Fibroblast of skin of left biceps (primary cell): ENCODE data around the gene BTBD6.

Experiments used
- DNase-seq, 2 experiments: peaks; one replicate each; pipeline ENCODE4 v3.0.0-alpha.2; 2013; ENCODE audit warnings: low read depth in 2 of 2

The BTBD6 gene

DNA sequence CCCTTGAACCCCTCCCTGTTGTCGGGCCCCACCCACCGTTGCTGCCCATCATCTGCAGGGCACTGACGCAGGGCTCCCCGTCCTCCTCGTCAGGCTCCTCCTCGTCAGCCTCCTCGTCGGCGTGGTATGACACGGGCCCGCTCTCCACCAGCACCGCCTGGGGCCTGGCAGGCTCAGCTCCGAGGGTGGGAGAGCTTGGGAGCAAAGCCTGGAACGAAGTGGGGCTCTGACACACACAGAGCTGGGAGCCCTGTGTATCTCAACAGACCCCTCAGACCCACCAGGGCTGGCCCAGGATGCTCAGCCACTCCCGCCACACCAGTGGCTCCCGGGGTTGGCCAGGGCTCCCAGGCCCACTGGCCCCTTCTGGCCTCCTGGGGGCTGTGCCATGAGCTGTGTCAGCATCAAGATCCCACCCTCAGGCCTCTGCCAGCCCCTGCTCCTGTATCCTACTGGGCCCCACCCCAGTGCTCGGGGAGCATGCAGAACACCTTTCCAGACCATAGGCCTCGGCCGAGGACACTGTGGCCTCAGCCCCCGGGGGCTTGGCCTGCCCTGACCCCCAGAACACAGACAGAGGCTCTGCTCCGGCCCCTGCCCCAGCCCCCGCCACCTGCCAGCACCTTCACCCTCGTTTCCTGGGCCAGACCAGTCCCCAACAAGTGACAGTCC is 37.1 kb upstream of the BTBD6 start:
- no peak for DNase-seq

- no peak for DNase-seq
Measured at GRCh38 chr14:105211758-105212089, 36.6 kb upstream of the BTBD6 start.

- no peak for DNase-seq
Measured at GRCh38 chr14:105212541-105213300, 35.6 kb upstream of the BTBD6 start.

DNA sequence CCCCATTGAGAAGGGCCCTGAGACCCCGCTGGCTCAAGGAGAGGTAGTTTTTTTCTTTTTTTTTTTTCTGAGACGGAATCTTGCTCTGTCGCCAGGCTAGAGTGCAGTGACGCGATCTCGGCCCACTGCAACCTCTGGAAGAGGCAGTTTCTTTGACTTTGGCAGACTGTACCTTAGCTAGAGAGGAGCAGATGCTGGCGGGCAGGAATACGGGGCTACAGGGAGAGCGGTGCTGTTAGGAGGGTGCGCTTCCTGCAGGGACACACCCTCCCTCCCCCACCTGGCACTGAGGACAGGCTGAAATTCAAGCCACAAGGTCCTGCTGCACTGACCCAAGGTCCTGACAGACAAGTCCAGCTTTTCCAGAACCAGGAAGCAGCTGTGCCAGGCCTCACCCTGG is 35.0 kb upstream of the BTBD6 start:
- no peak for DNase-seq

GRCh38 chr14:105214324-105214915 is 33.9 kb upstream of the BTBD6 start:
- DNase-seq, result no peak

- no peak for DNase-seq
Measured at GRCh38 chr14:105215602-105216001, 32.7 kb upstream of the BTBD6 start.

DNA sequence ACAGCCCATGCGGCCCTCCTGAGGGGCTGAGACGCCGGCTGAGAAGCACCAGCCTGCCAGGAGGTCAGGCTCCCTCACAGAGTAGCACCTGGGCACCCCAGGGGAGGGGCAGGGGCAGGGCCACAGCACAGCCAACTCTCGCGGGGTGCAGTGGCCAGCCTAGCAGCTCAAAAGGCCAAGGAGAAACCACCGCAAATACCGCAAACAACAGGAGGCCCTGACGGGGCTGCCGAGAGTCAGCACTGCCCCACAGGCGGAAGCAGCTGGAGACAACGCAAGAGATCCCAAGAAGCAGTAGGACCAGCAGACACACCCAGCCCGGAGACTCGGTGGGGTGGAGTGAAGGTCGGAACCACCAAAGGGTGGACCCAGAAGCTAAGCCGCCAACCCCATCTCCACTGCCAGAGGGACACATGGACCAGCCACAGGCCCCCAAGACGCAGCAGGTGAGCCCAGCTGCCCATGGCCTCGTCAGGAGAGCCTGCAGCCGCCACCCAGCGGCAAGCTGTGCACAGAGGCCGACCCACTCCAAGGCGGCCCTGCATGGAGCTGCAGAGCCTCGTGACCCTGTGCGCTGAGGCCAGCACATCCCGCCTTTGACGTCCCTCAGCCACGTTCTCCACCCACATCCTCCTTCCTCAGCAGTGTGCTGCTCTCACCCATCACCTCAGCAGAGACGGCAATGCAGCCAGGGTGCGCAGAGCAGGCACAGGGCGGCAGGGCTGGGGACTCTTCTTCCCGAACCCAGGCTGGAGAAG is 31.7 kb upstream of the BTBD6 start:
- no peak for DNase-seq

- no peak for DNase-seq
Measured at GRCh38 chr14:105217774-105218173, 30.6 kb upstream of the BTBD6 start.

- DNase-seq, result no peak
Measured at GRCh38 chr14:105218611-105219010, 29.7 kb upstream of the BTBD6 start.

- DNase-seq, result no peak
Measured at GRCh38 chr14:105219043-105219612, 29.2 kb upstream of the BTBD6 start.

DNA sequence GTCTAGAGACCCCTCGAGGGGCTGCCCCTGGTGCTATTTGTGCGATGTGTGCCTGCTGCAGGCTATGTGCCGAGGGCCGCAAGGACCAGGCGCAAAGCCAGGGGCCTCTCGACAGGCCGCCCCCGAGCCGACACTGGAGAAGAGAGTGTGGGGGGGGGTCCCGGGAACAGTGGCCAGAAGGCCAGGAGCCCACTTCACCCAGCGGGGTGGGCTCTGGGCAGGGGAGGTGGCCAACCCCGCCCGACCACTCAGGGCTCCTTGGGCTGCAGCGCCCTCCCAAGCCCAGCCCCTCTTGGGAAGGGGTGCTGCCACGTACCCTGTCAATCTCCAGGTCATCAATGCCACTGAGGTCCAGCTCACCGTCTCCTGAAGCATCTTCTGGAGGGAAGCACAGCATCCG is 28.6 kb upstream of the BTBD6 start:
- no peak for DNase-seq

- no peak for DNase-seq
Measured at GRCh38 chr14:105220699-105221597, 27.4 kb upstream of the BTBD6 start.

DNA sequence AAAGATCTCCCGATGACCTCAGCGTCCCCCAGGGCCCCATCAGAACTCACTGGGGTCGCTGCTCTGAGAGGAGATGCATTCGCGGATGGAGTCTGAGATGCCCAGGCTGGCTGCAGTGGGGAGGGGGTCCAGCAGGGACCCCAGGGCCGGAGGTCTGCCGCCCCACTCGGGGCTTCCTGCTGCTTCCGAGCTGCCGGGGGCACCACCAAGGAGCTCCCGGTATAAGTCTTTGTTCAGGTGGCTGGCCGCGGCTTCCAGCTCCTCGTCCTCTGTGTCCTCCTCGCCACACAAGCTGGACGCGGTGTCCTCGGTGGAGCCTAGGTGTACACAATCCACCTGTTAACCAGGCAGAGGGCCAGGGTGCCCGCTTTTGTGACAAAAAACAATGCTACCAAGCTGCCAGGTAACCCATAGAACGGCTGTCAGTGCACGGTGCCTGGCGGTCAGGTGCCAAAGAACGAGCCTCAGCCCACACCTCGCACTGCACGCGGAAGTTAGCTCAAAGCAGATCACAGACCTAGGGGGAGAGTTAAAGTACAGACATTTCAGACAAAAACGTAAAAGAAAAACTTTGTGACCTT is 26.6 kb upstream of the BTBD6 start:
- DNase-seq, result no peak

GRCh38 chr14:105223260-105223659 is 25.1 kb upstream of the BTBD6 start:
- no peak for DNase-seq

DNA sequence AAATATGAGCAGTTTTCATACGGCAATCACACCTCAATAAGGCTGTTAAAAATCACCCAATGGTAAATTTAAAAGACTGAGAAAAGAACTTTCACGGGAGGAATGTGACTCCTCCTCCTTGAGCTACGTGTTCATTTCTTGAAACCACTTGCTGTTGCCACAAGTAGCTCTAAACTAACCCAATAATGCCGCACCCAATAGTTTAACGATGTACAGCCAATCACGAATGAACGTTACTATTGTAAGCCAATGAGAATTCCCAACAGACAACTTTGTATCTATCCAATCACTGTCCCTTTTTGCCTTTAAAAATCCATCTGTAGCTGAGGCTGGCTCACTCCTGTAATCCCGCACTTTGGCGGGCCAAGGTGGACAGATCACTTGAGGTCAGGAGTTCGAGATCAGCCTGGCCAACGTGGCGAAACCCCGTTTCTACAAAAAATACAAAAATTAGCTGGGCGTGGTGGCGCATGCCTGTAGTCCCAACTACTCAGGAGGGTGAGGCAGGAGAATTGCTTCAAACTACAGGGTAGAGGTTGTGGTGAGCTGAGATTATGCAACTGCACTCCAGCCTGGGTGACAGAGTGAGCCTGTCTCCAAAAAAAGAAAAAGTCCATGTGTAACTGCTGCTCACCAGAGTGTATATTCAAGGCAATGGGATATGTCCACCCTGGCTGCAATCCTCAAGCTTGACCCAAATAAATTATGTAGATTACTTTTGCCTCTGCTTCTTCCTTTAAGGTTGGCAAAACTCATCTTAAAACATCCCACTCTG is 24.4 kb upstream of the BTBD6 start:
- no peak for DNase-seq

DNA sequence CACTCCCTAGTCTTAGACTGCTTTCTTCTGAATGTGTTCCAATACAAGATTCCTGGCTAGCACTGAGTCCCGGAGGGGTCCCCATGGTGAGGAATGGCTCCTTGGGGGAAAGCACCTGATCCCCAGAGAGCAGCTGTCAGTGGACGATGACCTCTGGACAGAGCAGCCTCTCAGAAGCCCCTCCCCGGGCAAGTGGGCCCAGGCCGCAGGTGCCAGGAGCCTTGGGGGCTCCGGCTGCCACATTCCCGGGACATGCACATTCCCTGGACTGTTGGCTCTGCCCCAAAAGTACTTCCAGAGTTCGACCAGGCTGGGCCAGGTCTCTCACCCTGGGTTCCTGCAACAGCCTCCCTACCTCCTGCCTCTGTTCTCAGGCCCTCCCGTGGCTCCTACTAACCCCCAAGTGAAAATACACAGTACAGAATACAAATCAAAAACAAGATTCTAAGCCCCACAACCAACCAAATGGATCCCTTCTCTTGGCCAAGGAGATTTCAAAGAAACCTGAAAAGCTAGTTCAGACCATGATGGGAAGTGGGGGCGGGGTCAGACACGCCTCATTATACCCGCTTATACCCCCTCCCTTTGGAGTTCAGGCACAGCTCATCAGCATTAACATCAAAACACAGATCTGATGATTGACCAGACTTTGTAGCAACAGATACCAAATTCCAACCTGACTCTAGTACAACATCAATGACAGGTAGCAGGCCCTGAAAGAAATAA is 23.3 kb upstream of the BTBD6 start:
- no peak for DNase-seq

DNA sequence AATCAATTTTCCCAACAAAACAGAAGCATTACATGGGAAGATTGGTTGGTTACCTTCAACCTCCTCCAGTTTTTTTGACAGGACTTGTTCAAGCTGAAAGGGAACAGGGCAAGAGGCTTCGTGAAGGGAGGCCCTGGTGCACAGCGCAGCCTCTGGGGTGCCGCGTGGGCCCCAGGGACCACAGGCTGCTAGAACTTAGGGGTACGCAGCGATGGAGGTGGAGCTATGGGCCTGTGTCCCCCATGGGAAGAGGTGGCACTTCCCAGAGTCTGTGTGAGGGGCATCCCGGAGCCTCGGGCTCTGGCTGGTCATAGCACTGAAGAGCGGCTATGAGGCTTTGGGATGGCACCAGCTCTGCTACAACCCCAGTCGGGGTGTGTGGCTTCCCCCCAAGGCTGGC is 22.1 kb upstream of the BTBD6 start:
- DNase-seq, result no peak

DNA sequence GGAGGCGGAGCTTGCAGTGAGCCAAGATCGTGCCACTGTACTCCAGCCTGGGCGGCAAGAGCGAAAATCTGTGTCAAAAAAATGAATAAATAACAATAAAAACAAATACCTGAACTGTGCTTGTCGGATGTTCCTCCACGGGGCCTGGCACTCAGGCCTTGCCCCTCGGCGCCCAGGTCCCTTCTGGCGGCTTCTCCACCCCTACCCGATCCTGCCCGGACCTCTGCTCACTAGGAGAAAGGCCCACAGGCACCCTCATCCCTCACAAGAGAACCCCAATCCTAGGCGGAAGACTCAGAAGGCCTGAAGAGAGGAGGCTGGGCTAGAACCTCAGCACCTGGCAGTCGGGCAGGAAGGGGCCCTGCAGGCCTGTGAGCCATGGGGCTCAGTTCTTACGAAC is 21.0 kb upstream of the BTBD6 start:
- DNase-seq, result no peak

DNA sequence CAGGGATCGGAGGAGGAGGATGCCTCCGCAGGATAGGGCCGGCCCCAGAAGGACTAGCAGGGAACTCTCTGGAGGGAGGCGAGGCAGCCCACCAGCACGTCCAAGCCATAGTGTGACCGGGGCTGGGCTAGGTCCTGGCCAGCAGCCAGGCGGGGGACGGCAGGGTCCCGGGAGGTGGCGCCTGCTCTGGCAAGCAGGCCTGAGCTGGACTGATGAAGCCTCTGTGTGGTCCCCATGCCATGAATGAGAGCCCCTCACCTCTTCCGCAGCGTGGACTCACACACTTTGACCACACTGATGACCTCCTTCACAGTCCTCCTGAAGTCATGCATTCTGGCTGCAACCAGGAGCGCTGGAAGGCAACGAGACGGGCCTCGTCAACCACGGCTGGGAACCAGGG is 19.8 kb upstream of the BTBD6 start:
- no peak for DNase-seq
